Fibroblast of gingiva (primary cell): ENCODE results near the gene TXNDC16.
A peak's percentile ranks its signal among the peaks of the same experiment; 100 is the strongest.

Experiments used
- DNase-seq: peaks from one replicate; pipeline ENCODE4 v3.0.0-alpha.2; 2011; ENCODE audit warnings: low read depth

The TXNDC16 gene

DNA sequence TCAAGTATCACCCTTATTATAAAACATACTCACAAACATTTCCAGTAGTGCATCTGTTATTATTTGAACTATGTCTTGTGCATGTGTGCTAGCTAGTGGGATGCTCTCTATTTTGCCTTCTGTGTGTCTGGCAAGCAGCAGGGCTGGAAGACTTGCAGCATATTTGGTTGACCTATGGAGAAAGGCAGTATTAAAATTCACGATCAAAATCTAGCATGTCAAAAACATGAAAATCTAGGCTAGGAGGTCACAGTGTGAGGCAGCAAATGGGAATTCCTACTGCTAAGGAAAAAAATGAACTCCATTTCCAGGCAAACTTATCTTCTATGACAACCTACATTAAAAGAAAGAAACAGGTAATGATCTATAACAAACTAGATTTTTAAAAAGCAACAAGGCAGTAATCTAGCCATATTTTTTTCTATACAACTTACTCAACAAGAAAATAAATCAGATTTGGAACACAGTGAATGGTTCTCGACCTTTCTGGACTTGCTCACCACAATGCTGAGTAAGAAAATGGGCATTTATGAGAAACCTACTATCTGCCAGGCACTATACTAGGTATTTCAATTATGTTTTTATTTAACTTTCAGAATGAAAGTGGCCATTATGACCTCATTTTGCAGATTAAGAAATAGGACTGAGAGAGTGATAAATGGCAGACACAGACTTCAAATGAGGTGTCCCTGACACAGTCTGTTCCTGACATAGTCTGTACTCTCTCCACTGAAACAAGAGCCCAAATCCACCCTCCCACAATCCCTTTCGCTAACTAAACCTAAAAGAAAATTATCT, 96.8 kb downstream of the TXNDC16 start:
- DNase-seq, result peak; percentile 28

DNA sequence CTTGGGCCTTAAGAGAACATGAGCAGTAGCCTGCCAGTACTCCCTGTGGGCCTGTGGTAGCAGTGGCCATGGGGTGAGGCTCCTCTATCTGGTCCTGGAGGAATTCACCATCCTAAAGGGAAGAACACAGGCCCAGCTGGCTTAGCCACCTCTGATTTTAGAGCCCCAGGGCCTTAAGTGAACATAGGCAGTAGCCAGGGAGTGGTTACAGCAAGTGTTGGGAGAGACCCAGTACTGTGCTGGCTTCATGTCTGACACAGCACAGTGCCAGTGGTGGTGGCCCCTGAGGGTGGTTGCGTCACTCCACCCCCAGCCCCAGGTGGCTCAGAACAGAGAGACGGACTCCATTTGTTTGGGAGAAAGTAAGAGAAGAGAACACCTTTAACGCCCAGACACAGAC, 105.1 kb downstream of the TXNDC16 start:
- DNase-seq, result no peak

DNA sequence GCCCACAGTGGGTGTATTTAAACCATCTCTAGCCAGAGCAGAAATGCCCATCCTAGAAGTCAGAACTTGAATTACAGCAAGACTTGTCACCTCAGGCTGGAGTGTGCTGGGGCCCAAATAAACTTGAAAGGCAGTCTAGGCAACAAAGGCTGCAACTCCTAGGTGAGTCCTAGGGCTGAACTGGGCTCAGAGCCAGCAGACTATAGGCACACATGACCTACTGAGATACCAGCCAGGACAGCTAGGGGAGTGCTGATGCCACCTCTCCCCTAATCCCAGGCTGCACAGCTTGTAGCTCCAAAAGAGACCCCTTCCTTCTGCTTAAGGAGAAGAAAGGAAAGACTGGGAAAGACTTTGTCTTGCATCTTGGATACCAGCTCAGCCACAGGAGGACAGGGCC, 106.0 kb downstream of the TXNDC16 start:
- no peak for DNase-seq

DNA sequence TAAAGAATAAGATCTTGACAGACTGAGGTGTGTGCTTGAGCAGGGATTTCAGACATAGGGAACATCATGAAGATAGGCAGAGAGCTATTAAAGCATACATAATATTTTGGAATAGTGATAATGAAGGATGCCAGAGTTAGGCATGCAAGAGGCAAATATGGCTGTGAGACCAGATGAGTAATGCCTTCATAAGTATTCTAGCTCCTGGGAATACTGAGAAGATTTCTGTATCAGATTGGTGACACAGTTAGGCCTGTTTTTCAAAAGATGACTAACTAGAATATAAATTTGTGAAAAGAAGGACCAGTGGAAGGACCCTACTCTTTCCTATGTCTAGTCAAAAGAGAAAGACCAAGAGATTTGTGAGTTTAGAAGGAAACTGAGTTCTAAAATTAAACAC, 108.8 kb downstream of the TXNDC16 start:
- DNase-seq, result no peak

DNA sequence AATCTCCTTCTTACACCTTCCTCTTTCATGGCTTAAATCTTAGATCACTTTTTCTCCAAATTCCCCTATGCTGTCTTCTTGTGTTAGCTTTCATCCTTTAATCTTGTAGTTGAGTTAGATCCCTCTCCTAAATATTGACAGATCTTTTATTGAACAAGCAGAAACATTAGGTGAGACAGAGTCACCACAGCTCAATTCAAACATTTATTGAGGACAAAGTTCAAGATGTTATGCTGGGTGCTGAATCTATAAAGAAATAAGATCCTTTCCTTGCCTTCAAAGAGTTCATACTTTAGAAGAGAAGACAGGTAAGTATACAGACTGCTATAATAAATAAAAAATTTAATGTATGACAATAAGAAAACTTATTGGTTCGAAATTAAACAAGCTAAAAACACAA, 109.7 kb downstream of the TXNDC16 start:
- no peak for DNase-seq

DNA sequence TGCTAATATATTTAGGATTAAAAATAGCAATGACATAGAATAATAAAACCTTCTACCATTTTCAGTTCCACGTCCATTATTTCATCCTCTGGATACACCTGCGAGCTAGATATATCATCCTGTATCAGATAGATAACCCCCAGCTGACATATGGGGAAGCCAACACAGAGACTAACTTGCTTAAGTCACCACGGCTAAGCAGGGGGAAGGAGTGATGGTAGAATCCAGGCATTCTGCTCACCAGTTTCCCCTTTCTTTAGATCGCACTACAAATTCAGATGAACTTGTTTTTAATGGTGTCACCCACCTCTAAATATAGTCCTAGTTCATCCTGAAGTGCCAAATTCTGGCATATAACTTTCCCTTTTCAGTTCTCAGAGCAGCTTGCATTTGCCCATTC, 110.1 kb downstream of the TXNDC16 start:
- no peak for DNase-seq

DNA sequence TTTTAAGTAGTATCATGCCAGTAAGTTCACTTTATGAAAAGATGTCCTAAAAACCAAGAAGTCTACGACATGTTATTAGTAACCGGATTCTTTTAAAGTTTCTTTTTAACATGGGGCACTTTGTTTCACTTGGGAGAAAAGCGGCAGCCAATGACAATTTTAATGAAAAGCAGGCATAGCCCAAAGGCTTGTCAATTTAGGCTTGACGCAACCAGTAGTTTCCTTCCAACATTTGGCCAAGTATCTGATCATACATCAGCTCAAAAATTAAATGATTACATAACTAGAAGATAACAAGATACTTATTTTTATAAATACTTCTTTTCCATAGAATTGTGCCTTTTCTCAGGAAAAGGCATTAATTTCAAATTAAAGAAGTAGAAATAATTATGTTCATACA, 112.8 kb downstream of the TXNDC16 start:
- no peak for DNase-seq

DNA sequence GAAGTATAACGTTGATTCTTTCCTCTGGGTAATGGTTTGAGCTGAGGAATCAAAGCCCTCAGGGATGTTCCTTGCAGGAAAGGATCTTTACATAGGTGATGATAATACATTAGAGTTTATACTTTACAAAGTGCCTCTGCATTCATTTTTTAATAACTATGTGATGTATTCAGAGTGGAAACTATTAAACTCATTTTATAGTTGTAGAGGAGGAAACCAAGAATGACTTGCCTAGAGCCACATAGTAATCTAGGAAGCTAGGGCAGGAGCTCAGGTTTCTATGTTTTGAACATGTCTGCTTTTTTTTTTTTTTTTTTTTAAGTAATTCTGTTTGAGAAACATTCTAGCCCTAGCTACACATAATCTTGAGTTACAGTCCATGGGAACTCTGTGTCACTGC, 117.3 kb downstream of the TXNDC16 start:
- DNase-seq, result no peak

DNA sequence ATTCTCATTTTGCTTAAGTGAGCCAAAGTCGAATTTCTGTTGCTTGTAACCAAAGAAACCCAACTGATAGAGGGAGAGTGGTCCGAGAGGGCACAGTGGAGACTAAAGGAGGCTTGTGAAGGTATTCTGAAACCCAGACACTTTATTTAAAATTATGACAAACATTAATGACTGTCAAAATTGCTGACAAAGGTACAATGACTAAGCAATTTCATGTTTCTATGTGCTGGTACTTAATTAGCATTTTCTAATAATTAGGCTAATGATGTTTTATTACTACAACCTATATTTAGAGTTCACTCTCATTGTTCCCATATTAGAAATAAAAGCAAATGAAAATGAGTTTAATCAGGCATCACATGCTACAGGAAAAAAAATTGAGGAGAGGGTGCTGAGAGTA, 121.8 kb downstream of the TXNDC16 start:
- DNase-seq, result no peak

DNA sequence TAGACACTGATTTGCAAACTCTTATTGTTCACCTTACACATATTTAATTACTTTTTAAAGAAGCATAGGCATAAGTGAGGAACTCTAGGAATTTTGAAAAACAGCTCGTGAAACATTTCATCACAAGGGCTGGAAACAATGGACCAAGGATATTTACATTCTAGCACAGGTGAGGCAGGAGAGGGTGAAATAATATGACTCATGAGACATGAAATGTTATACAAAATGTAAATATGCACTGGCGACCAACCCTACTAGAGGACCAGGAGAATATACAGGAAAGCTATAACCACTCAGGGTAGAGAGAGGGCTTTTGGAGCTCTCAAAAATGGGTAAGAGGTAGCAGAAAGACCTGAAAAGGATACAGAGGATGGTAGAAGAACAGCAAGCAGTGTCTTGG, 122.9 kb downstream of the TXNDC16 start:
- no peak for DNase-seq

DNA sequence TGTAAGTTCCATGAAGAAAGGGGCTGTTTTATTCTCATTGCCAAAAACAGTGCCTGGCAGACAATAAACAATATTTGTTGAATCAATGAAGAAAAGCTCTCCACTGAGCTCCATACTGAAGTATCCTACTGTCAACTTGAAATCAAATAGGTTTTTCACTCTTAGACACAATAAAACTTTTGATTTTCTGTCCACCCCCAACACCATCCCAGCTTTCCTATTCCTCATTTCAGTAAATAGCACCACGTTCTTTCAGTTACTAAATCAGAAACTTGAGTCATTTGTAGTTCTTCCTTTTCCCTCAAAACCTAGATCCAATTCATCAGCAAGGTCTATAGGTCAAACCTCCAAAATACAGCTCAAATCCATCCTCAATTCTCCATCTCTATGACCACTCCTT, 124.8 kb downstream of the TXNDC16 start:
- no peak for DNase-seq

DNA sequence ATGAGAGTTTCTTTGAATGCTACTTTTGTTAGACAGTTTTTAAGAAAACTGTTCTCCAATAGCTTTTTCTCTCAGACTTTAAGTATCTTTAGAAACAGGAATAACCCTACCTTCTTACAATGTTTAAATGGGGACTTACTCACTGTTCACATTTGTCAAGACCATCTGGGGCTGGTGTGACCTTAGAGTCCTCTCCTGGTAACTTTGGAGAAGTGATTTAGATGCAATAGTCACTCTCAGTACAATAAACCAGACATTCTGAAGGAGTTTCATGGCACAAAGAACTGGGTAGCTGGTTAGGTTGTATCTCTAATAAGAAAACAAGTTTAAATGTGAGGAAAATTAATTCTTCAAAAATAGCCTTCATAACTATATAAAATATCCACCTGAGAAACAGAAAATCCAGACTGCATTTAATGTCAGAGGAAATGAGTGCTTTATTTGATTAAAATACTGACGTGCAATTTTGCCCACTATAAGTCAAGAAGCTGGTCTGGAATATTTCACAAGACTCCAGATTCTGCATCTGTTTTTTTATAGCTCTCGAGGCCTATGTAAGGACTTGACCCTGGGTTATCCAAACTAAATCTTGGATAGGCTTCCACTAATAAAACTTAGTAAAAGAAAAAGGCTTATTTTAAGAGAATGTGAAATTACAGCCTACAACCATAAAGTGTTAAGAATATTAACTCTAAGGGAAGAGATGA, 129.5 kb downstream of the TXNDC16 start:
- peak; percentile 6 for DNase-seq

DNA sequence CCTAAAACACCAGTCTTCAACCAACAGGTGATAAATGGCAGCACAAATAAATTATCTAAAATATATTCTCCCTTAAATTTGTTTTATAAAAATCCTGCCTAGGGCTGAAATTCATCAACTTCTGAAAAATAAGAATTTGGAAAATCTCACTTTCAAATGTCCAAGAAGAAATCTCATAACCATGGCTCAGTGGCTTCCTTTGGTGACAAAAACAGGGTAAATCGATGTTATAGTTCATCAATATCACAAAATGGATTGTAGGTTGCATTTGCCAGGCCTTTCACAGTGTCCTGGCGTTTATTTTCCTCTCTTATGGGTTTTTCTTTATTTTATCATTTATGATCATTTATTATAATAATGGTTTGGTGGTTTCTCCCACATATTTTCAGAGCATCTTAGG, 135.2 kb downstream of the TXNDC16 start:
- no peak for DNase-seq

DNA sequence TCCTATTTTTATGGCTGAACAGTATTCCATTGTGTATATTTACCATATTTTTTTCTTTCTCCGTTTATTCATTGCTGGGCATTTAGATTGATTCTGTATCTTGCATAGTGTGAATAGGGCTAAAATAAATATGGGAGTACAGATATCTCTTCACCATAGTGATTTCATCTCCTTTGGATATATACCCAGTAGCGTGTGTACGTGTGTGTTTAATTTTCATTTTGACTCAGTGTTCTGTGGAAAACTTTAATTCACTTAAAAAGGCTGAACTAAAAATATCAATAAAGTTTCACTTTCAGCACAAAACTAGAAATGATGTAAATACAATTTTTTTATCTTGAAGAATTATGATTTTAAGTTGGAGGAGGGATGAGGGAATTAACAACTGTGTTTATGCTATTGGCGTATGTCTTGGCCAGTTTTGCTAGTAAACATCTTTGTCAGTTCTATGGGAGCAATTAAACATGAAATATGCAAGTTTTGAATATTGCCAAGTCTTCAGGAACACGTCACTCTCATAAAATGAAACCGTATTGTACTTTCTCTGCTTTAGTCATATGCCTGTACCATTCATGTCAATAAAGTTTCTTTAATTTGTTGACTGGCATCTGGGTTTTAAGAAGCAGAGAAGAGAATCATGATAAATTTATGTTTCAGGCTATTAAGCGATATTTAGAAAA, 138.4 kb downstream of the TXNDC16 start:
- peak; percentile 80 for DNase-seq

DNA sequence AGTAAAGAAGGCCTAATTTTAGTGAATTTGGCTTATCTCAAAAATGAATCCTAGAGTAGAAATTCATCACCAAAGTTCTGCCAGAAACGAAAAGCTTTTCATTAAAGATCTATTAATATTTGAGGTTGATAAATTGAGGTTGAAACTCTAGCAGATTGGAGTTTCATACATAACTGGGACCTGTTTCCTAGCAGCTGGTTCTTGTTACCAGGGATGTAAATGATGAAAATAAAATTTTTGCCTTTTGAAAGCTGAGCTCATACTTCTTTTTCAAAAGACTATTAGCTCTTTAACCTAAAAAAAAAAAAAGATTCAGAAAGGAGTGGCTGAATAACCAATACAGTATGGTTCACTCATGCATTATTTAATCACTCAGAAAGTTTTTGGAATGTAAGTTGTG, 139.9 kb downstream of the TXNDC16 start:
- peak; percentile 56 for DNase-seq

DNA sequence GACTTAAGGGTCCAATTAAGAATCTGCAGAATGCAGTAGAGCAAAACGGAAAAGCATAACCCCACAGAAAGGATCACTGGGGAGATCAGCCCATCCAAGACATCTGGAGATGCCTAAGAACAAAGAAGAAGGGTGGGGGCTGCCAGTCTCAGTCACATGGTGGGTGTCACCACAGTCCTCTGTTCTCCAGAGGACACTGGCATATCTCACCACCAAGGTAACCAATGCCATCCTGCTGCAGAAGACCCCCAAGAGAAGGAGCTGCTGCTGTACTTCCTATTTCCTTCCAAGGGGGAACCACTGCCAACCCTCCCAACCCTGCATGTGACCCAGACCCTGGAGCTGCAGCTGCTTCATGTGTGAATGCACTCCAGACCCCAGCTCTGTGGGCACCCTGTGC, 147.0 kb downstream of the TXNDC16 start:
- no peak for DNase-seq

DNA sequence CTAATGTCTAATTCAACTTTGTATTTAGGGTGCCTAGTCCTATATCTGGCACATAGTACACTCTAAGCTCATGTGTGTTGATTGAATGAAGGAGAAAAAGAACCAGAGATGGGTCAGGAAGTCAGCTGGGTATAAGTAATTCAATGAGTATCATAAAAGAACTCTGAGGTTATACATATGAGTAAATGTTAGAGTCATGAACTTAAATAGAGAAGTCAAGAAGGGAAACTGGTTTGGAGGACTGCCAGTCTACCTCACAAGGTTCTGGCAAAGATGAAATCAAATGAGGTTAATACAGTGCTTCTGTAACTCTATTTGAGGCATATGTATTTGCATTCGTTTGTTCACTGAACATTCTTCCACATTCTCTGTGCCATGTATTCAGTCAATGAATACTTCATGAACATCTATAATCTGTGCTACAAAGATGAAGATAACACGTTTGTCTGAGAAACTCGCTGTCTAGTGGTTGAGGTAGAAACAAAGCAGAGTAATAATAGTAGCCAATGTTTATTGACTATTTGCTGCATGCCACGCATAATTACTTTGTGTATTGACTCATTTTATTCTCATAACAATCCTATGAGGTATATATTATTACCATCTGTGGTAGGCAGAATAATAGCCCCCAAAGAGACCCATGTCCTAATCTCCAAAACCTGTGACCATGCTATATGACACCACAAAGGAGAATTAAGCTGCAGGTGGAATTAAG, 149.3 kb downstream of the TXNDC16 start:
- DNase-seq, result no peak

DNA sequence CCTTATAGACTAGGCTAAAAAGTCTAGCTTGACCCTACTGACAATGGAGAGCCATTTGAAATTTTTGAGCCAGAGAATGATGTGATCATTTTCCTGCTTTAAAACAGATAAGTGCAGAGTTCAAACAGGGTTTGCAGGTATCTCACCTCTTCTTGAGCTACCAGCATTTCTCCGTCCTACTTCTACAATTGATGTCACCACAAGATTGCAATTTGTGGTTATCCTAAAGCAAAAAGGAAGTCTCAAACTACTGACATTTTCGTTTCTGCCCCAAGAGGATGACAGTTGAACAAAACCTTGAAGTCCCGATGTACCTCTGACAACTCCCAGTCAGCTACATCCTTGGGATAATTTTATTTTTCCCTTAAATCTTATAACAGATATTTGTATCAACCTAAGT, 151.5 kb downstream of the TXNDC16 start:
- DNase-seq, result no peak

DNA sequence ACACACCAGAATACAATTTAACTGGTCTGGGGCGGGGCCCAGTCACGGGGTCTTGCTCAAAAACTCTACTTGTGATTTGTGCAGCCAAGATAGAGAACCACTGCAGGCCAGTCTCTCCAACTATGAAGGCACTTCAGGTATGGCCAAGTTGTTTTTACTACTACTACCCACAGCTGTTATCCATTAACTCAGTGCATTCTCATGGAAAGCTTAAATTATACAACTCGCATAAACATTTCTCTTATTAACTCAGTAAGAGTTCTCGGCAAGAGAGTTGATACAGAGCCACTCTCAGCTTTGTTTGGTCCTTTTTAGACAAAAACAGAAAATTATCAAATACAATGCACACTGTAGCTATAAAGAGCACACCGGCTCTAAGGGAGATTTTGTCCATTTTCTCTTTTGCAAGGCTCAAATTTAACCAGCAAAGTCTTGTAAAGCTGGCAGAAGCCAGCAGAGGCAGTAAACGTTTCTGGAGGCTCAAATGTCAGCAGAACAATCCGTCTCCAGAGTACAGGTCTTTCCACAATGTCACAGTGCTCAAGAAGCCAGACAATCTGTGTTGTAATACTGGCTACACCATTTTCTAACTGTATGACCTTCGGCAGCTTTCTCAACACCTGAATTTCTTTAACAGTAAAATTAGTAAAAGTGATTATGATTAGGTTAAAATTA, 152.2 kb downstream of the TXNDC16 start:
- DNase-seq, result peak; percentile 79

DNA sequence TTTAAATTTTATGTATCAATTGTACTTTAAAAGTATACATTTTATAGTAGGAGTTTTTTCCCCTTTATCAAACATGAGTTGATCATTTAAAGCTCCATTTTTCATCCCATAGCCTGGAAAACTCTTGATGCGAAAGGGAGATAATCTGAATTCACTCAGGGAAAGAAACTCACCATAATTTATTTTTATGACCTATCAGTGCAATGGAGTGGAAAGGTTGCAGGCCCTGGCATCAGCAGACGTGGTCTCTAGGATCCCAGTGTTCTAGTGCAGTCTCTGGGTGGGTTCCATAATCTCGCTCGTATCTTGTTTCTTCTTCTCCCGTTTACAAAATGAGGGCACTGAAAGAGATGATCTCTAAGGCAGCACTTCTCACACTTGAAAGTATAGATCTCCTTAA, 153.2 kb downstream of the TXNDC16 start:
- DNase-seq, result no peak

DNA sequence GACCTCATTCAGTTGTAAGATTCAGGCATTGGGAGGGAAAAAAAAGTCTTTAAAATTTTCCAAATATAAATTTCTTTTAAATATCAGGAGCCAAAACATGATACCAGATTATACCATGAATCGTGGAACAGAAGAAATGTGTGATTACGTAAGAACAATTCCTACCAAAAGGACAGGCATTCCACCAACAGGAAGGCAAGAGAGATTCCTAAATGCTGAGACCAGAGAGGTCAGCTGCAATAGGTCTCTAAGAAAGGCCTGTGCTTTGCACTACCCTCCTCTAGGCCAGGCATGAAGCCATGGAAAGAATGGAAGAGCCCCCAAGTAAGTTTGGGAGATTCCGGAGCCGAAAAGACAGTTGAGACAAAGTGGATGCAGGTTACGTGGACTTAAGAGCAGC, 154.5 kb downstream of the TXNDC16 start:
- peak; percentile 75 for DNase-seq

DNA sequence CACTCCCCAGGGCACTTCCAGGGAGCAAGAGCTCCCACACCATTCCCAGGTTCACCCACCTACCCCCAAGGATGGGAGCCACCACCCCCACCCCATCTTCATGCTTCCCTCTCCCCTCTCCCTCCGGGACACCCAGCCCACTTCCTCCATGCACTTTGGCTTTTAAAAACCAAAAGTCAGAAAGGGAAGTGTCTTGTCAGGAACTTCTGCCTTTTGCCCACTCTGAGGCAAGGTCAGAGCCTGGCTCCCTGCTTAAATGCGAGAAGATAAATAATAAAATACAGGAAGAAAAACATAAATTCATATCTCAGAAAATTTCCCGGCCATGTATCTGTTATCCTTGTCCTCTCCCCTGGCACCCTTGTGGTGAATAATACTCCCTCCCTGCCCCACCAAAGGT, 156.6 kb downstream of the TXNDC16 start:
- DNase-seq, result no peak
